Gastroesophageal sphincter (tissue), 3 donors: ENCODE results near the gene CNFN.

Experiments
- CTCF ChIP-seq, 4 experiments: fragments of 200-600 bp in 2 of 4; fragments of 450-650 bp in 2 of 4; sonication (generic) in 1 of 4; IDR thresholded peaks; one replicate each; pipeline ENCODE4 v1.5.1; 2017 to 2019; ENCODE audit warnings: antibody characterized with exemption in 4 of 4, mild to moderate bottlenecking in 2 of 4, moderate library complexity in 2 of 4
- EP300 ChIP-seq: sonication (generic); formaldehyde crosslinking; IDR thresholded peaks from one replicate; pipeline ENCODE4 v1.6.1; 2017; ENCODE audit warnings: antibody characterized with exemption, mild to moderate bottlenecking
- POLR2AphosphoS5 ChIP-seq: sonication (generic); formaldehyde crosslinking; IDR thresholded peaks from one replicate; pipeline ENCODE4 v1.6.1; 2017; ENCODE audit warnings: antibody characterized with exemption

- TF ChIP-seq CTCF (IDR thresholded peaks at IDR 0.05) (no peak), POLR2AphosphoS5 (no peak), EP300 (no peak)
Observed at GRCh38 chr19:42421591-42422031, 31.5 kb upstream of the CNFN start.
